ENCODE measurements around the gene PRR22. TPM values are rescaled to one million over a fixed set of nuclear protein-coding genes. Genes with fewer than 3 reads are reported as not detected.
A peak's percentile ranks its signal among the peaks of the same experiment; 100 is the strongest.

Gene PRR22
- total and polyA plus RNA-seq, 9 of the 15 experiments (the other 6 are each of a cell fraction or from before 2014, with no cell fraction given): 0.03 to 12.0 (median 2.0) TPM; not detected in 1

DNA sequence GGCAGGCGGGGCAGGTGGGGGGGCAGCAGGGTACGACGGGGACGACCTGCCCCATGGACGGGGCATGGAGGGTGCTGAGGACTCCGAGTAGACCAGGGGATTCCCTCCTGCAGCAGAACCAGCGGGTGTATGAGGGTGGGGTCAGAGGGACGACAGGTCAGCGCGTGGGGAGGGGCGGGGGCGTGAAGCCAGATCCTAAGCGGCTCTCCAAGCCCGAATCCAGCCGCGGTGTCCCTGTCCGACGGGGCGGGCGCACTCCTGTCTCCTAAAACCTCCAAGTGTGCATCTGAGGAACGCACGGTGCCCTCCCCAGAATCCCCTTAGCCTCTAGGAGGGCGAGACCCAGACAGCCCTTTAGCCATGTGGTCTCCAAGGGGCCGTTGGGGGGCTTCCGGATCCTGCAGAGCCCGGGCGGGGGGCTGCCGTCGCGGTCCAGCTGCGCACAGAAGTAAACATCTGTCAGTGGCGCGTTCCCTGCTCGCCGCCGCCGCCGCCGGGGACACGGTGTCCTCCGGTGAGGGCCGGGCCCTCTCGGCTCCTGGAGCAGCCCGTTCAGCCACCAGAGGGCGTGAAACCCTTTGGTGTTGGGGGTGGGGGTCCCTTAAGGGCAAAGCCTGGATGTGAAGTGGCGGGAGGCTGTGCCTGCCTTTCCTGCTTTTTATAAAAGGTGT is 21.1 kb upstream of the PRR22 start (continued):
- TF ChIP-seq, protein P1, sequence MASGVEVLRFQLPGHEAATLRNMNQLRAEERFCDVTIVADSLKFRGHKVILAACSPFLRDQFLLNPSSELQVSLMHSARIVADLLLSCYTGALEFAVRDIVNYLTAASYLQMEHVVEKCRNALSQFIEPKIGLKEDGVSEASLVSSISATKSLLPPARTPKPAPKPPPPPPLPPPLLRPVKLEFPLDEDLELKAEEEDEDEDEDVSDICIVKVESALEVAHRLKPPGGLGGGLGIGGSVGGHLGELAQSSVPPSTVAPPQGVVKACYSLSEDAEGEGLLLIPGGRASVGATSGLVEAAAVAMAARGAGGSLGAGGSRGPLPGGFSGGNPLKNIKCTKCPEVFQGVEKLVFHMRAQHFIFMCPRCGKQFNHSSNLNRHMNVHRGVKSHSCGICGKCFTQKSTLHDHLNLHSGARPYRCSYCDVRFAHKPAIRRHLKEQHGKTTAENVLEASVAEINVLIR (CRISPR knock-in tag; IDR thresholded peaks at IDR 0.05): no peak
- TF ChIP-seq TRIM24 (IDR thresholded peaks at IDR 0.05) (peak in 1 of 2 experiments; percentile 74; a peak in 2 of 4 replicates), MYC (IDR thresholded peaks at IDR 0.05; ENCODE audit: low read depth, low read length) (0 out of 2 replicates have a peak, but pooled peaks have one; percentile 30), MYC (CRISPR knock-in tag; IDR thresholded peaks at IDR 0.05; ENCODE audit: borderline replicate concordance, low read depth) (no peak), TGIF2 (CRISPR knock-in tag; IDR thresholded peaks at IDR 0.05) (no peak), SP1 (CRISPR knock-in tag; IDR thresholded peaks at IDR 0.05) (no peak), CEBPB (tag; IDR thresholded peaks at IDR 0.05) (no peak), NRF1 (conservative IDR thresholded peaks at IDR 0.05 in 1 of 2, IDR thresholded peaks at IDR 0.05 in 1 of 2) (peak; percentile 57 to 66), TAF15 (IDR thresholded peaks at IDR 0.05; ENCODE audit: low read depth, low read length) (no peak), HDAC1 (IDR thresholded peaks at IDR 0.05) (0 out of 4 replicates have a peak, but pooled peaks of 1 of the 2 experiments have one; percentile 45), FOXA3 (CRISPR knock-in tag; conservative IDR thresholded peaks at IDR 0.05 in 1 of 2, IDR thresholded peaks at IDR 0.05 in 1 of 2) (no peak), KLF1 (tag; IDR thresholded peaks at IDR 0.05) (no peak)
- TF ChIP-seq, protein P2, sequence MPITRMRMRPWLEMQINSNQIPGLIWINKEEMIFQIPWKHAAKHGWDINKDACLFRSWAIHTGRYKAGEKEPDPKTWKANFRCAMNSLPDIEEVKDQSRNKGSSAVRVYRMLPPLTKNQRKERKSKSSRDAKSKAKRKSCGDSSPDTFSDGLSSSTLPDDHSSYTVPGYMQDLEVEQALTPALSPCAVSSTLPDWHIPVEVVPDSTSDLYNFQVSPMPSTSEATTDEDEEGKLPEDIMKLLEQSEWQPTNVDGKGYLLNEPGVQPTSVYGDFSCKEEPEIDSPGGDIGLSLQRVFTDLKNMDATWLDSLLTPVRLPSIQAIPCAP (CRISPR knock-in tag; IDR thresholded peaks at IDR 0.05; ENCODE audit: borderline replicate concordance): no peak
- TF ChIP-seq, protein P3, sequence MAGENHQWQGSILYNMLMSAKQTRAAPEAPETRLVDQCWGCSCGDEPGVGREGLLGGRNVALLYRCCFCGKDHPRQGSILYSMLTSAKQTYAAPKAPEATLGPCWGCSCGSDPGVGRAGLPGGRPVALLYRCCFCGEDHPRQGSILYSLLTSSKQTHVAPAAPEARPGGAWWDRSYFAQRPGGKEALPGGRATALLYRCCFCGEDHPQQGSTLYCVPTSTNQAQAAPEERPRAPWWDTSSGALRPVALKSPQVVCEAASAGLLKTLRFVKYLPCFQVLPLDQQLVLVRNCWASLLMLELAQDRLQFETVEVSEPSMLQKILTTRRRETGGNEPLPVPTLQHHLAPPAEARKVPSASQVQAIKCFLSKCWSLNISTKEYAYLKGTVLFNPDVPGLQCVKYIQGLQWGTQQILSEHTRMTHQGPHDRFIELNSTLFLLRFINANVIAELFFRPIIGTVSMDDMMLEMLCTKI (IDR thresholded peaks at IDR 0.05; ENCODE audit: partially characterized antibody): no peak
- TF ChIP-seq, protein P4, sequence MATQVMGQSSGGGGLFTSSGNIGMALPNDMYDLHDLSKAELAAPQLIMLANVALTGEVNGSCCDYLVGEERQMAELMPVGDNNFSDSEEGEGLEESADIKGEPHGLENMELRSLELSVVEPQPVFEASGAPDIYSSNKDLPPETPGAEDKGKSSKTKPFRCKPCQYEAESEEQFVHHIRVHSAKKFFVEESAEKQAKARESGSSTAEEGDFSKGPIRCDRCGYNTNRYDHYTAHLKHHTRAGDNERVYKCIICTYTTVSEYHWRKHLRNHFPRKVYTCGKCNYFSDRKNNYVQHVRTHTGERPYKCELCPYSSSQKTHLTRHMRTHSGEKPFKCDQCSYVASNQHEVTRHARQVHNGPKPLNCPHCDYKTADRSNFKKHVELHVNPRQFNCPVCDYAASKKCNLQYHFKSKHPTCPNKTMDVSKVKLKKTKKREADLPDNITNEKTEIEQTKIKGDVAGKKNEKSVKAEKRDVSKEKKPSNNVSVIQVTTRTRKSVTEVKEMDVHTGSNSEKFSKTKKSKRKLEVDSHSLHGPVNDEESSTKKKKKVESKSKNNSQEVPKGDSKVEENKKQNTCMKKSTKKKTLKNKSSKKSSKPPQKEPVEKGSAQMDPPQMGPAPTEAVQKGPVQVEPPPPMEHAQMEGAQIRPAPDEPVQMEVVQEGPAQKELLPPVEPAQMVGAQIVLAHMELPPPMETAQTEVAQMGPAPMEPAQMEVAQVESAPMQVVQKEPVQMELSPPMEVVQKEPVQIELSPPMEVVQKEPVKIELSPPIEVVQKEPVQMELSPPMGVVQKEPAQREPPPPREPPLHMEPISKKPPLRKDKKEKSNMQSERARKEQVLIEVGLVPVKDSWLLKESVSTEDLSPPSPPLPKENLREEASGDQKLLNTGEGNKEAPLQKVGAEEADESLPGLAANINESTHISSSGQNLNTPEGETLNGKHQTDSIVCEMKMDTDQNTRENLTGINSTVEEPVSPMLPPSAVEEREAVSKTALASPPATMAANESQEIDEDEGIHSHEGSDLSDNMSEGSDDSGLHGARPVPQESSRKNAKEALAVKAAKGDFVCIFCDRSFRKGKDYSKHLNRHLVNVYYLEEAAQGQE (IDR thresholded peaks at IDR 0.05; ENCODE audit: borderline replicate concordance): peak; percentile 77
- TF ChIP-seq, protein P4 (CRISPR knock-in tag; IDR thresholded peaks at IDR 0.05; ENCODE audit: low read depth): no peak

Measured in K562 (cell line).